Measurements from ENCODE around the gene OLA1.

DNA sequence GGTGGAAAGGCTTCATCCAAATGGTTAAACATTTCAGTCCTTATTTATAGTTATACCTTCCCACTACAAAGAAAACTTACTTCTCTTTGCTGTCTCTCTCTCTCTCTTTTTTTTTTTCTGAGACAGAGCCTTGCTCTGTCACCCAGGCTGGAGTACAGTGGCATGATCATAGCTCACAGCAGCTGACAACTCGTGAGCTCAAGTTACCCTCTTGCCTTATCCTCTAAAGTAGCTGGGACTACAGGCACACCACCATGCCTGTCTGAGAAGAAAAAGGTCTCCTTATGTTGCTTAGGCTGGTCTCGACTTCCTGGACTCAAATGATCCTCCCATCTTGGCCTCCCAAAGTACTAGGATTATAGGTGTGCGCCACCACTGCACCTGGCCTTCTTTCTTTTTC lies 32.3 kb upstream of the OLA1 start:
- TF ChIP-seq, protein P1, sequence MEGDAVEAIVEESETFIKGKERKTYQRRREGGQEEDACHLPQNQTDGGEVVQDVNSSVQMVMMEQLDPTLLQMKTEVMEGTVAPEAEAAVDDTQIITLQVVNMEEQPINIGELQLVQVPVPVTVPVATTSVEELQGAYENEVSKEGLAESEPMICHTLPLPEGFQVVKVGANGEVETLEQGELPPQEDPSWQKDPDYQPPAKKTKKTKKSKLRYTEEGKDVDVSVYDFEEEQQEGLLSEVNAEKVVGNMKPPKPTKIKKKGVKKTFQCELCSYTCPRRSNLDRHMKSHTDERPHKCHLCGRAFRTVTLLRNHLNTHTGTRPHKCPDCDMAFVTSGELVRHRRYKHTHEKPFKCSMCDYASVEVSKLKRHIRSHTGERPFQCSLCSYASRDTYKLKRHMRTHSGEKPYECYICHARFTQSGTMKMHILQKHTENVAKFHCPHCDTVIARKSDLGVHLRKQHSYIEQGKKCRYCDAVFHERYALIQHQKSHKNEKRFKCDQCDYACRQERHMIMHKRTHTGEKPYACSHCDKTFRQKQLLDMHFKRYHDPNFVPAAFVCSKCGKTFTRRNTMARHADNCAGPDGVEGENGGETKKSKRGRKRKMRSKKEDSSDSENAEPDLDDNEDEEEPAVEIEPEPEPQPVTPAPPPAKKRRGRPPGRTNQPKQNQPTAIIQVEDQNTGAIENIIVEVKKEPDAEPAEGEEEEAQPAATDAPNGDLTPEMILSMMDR (IDR thresholded peaks at IDR 0.05) = no peak
- TF ChIP-seq POLR2AphosphoS5 (IDR thresholded peaks at IDR 0.05; ENCODE audit: low read depth, low read length) = no peak
- no peak for TF ChIP-seq REST (IDR thresholded peaks at IDR 0.05; ENCODE audit: insufficient read depth in 1 of 2, low read depth in 2 of 2, low read length in 1 of 2)
- no peak for TF ChIP-seq TCF7L2 (IDR thresholded peaks at IDR 0.05; ENCODE audit: low read depth, low read length)
